ENCODE data around the gene MAN2A1.
A peak's percentile ranks its signal among the peaks of the same experiment; 100 is the strongest.
"Not testable (repeated sequence)": the region's sequence is repeated elsewhere in the genome, so short reads cannot be mapped to it uniquely, and the experiment has no call there.

Gene MAN2A1

DNA sequence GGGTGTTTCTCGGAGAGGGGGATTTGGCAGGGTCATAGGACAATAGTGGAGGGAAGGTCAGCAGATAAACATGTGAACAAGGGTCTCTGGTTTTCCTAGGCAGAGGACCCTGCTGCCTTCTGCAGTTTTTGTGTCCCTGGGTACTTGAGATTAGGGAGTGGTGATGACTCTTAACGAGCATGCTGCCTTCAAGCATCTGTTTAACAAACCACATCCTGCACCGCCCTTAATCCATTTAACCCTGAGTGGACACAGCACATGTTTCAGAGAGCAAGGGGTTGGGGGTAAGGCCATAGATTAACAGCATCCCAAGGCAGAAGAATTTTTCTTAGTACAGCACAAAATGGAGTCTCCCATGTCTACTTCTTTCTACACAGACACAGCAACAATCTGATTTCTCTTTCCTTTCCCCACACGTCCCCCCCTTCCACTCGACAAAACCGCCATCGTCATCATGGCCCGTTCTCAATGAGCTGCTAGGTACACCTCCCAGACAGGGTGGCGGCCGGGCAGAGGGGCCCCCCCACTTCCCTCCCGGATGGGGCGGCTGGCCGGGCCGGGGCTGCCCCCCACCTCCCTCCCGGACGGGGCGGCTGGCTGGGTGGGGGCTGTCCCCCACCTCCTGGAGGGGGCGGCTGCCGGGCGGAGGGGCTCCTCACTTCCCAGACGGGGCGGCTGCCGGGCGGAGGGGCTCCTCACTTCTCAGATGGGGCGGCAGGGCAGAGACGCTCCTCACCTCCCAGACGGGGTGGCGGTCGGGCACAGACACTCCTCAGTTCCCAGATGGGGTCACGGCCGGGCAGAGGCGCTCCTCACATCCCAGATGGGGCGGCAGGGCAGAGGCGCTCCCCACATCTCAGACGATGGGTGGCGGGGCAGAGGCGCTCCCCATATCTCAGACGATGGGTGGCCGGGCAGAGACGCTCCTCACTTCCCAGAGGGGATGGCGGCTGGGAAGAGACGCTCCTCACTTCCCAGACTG lies 142.8 kb downstream of the MAN2A1 start:
- DNase-seq = not testable (repeated sequence)

DNA sequence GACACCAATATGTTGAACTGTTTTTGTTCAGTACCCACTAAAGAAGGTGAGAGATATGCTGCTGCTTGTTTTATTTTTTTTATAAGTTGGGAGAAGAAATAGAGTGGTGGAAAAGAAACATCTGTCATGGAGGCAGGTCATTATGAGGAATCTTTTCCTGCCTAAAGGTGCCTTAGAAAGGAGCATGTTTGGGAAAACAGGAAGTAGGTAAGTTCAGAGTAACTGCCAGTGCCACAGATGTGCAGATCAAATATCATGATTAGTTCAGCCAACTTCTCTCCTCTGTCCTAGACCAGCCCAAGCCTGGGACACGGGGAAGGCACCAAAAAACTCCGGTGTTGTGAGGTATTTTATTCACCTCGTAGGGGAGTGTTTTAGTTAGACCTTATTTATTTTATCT lies 144.2 kb downstream of the MAN2A1 start:
- no peak for DNase-seq

DNA sequence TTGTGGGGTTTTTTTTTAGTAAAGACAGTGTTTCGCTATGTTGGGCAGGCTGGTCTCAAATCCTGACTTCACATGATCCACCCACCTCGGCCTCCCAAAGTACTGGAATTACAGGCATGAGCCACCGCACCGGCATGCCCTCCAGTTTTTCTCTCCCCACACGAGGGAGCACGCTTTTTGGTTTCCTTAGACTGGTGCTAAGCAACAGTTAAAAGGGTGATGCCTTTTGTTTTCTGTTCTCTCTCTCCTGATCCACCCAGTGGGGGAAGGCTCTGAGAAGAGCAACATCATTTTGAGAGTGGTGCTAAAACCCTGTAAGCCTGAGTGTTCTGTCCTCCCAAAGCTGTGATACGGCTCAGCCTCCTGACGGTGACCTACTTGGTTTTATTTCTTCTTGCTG lies 146.6 kb downstream of the MAN2A1 start:
- no peak for DNase-seq

DNA sequence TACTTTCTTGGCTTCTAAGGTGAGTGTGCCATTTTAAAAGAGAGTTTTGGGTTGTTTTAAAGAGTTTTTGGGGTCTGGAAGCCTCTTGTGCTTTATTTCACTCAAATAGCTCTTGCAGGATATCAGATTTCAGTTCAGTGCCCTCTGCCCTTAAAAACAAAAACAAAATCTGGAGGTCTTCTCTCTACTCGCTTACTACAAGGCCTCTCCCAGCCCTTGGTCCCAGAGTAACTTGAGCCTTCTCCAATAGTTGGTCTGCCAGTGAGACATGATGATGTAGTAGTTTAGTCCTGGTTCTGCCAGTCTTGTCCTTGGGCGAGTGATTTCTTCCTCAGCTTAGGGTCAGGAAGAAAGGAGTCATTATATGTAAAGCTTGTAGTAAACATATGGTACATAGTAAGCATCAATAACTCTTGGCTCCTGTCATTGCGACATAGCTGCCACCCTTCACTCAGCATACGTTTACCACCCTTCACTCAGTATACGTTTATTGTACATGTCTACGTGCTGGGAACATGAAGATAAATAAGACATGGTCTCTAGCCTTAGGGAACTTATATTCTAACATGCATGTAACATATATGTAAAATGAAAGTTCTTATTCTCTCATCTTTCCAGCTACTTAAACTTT lies 147.6 kb downstream of the MAN2A1 start:
- peak; percentile 1 for DNase-seq

DNA sequence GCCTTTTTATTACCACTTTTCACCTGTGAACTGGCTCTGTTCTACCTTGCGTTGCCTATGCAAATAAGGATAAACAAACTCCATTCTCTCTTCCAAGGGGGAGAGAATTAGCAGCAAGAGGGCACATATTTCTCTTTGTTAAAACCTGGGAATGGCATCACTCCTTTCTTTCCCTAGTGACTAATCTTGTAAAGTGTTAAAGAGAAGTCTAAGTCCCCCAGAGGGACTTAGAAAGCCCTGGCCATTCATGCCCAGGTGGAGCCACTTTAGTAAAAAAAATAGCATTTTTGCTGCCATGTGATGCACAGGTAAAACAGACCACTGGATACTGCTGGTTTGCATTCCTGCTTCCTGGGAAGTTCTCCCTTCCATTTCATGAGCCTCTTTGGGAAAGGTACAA lies 148.4 kb downstream of the MAN2A1 start:
- DNase-seq = no peak

DNA sequence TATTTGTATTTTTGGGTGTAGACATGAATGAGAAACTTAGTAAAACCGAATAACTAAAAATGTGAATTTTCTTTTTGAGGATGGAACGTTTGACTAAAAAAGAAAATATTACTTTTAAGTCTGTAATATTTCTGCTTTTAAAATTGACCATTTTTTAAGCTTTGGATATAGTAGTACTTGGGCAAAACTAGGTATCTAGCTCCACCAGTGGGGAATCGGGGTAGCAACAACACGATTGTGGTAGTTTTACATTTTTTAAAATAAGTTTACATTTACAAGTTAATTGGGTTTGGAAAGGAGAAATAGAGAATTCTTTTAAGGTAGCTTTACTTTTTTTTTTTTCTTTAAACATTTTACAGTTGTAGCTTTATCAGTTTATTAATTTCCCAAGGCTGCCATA lies 154.4 kb downstream of the MAN2A1 start:
- DNase-seq = no peak

DNA sequence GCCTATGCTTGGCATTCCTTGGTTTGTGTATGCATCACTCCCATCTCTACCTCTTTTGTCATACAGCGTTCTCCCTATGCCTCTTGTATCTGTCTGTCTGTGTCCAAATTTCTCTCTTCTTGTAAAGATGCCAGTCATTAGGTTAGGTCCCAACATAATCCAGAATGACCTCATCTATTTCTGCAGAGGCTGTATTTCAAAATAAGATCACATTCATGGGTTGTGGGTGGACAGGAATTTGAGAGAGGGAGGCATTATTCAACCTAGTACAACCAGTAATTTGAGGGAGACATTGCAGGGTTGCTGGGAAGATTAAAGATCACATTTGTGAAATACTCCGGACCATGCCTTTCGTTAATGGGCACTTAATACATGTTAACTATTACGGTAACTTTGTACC lies 155.0 kb downstream of the MAN2A1 start:
- no peak for DNase-seq

DNA sequence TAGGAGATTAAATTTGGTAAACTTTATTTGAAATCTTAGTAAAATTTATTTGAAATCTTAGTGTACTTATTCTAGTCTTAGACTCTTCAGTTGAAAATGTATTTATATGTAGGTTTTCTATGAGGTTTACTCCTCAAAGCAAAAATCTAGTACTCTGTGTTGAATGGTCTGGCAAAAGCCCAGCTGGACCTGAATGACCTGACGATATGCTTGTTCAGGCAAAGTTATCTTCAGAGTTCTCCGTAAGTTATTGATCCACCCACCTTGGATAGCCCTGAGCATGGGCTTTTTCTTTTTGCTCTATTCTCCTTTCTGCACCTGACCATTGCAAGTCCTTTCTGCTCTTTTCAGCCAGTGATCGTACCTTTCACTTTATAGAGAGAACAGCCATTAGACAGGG lies 158.4 kb downstream of the MAN2A1 start:
- DNase-seq = no peak

DNA sequence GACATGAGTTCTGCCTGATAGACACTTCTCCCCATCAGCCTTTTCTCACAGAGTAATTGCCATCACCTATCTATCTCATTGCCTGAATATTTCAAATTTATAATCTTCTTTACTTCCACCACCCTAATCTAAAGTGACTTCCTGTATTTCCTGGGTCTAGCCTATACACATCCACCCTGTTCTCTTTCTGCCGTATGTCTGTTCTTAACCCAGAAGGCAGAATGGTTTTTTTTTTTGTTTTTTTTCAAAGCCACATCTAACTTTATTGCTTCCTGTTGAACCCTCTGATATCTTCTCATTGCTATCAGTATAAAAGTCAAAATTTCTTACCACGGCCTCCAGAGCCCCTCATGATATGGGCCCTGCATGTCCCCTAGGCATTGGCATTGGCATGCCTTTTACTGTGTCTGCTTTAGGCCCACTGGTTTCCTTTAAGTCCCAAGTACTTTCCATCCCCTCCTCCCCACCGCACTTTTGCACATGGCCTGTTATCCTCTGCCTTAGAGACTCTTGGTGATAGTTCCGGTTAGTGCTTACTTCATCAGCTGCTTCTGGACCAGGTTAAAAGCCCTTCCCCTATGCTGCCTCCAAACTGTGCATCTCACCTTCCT lies 159.9 kb downstream of the MAN2A1 start:
- DNase-seq = no peak

DNA sequence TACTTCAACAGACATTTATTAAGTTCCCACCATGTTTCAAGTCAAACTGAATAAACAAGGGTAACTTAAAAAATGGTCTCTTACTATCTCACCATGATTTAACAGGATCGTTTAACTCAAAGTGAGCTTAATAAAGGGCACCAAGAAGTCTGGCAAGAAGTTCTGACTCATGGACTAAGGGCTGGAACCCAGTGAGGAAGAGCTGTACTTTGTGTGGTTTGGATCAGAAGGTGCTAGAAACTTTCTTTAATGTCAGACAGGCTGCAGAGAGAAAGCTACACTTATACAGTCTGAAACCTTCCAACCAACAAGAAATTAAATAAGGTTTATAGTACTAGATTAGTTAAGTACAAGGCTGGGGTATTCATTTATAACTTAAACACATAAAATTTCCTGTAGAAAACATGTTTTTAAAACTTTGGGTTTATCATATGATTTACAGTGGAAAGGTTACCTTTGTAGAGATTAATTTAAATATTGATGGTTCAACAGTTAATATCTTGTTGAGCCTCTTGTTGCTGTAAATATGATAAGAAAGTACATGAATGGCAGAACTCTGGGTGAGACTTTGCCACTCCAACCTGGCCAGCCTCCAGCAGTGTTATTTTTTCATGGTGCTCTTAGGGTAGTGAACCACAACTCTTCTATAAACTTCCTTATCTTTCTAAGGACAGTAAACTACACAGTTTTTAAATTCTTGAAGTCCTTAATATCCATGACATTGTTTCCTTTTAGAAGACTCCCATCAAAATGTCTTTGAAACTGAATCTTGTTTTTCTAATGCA lies 162.8 kb downstream of the MAN2A1 start:
- DNase-seq = no peak

DNA sequence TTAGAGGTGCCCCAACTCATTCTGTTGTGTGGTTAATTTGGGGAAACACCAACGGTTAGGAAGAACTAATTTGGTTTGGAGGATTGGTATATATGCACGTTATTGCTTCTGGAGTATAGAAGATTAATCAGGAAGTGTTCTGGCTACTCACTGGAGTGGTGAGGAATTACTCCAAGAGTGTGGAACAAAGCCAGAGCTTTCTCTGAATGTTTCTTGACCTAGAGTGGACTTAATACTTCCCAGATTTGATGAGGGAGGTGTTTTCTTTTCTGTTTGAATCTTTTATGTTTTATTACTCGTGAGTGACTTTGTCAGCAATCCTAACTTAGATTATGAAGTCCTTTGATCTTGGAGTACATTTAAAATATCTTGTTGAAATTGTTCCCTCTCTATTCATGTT lies 163.7 kb downstream of the MAN2A1 start:
- no peak for DNase-seq

DNA sequence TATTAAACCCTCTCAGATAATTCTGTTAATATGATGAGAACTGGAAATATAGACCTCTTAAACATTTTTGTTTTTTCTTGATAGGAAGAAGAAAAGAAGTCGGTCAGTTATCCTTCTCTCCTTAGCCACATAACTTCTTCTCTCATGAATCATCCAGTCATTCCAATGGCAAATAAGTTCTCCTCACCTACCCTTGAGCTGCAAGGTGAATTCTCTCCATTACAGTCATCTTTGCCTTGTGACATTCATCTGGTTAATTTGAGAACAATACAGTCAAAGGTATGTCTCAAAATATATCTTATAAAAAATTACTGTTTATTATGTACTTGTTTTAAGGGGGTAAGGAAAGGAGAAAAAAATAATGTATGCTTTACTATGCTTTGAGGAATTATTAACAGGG lies 165.3 kb downstream of the MAN2A1 start:
- DNase-seq = no peak

DNA sequence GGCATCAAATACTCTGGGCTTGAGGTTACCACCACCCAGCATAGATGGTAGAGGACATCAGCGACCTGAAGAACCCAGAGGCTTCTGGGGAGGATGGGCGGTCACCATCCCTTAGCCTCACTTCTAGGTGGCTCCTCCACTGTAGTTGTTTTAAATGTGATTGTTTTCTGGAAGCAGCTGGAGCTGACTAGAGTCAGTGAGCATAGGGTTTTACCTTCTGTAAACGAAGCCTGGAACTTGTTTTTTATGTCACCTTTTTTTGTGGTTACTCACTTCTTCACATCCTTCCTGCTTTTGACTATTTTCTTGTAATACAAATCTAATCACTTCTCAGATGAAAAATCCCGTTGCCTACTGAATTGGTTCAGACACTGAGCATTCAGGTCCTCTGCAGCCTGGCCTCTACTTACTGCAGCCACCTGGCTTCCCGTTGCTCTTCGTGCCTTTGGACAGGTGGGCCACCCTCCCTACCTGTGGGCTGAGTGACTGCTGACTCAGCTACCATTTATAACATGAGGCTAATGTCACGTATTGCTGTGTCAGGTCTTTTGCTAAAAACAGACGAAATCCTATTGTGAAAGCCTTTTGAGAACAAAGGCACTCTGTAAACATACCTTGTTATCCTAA lies 167.8 kb downstream of the MAN2A1 start:
- DNase-seq = no peak

DNA sequence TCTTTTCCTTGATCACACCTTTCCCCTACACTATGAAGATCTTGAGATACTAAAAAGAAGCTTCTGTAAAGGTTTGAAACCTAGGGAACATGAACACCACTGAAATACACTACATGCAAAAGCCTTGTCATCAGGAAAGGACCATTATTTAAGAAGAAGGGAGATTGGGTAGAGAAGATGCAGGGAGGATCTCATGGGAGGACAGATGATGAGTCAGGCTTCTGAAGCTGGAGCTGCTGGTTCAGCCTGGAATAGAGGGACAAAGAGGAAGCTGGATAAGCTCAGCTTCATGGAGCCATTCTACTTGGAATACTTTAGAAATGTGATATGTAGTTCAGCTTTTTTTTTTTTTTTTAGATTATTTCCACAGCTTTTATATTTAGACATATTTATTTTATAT lies 169.8 kb downstream of the MAN2A1 start:
- no peak for DNase-seq

DNA sequence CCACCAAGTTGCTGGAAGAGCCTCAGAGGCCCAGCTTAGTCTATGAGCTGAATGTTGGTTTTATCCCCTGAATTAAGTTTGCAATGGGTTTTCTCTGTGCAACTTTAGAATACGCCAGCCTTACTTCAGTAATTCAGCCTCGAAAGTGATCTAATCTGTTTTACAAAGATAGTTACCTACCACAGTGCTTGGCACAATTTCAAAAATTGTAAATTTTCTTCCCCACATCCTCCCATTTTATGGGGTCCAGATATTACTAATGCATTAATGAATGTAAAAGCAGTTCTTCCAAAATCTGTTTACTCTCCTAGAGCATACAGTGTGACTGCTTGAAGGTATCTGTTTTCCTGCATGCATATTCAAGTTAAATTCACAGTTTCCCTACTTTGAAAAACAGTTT lies 172.6 kb downstream of the MAN2A1 start:
- DNase-seq = no peak

DNA sequence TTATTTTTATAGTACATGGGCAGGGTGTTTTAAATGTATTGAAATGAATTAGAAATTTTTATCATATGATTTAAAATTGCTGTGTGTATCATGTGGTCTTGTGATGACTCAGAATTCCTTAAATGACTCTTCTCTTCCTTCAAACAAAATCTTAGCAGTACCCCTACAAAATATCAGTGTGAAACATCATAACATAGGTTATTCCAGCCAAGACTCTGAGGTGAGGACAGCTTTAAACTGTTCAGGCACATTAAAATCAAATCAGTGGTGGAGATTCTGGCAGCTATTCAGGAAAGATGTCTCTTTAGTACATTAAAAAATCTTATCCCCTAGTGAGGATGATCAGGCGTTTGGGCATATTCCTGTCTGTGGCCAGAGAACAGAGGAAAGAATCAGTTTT lies 174.0 kb downstream of the MAN2A1 start:
- DNase-seq = no peak

DNA sequence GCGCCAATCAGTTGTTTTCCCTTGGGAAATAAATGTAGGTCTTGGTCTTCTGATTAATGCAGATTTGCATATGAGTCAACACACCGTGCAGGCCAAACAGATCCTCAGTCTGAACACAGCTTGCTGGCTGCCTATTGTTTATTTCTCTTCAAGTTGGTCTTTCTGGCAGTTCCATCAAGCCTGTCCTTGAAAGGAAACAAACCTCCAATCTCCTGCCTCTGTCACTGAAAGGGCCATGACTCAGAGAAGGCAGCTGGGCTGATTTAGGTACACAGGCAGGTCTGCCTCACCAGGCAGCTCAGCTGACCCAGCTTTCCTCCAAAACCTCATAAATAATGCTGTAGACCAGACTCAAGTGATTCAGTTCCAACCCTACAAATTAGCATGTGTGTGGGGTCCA lies 175.9 kb downstream of the MAN2A1 start:
- DNase-seq = no peak

DNA sequence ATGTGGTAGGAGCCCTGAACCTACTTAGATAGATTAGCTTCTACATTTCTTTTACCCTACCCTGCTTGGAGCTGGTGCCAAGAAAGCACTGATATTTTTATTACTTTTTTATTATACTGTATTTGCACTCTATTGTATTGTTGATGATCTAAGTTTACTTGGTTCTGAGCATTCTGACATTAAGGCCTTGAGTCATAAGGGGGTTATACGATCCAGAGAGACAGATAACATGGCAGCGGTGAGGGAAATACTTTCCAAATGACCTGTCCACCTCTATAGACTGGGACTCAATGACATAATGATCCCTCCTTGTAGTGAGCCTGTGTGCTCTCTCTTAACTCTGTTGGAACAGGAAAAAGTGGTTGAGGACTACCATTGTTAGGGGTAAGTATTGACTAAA lies 176.3 kb downstream of the MAN2A1 start:
- no peak for DNase-seq

DNA sequence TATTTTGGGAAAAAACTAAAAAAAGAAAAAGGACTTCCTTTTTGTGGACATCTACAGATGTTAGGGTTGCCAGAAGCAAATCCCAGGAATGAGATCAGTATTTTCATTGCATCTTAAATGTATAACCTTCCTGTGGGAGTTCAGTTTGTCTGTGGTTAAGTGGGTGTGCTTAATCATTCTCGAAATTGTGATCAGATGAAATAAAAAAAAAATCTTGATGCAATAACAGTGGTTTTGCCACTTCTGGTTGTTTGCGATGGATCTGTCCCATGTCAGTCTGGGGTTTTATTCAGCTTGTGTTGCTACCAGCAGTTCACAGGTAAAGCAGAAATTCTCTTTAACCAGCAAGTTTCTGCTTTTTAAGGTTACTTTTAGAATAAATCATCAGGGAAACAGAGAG lies 179.0 kb downstream of the MAN2A1 start:
- no peak for DNase-seq

DNA sequence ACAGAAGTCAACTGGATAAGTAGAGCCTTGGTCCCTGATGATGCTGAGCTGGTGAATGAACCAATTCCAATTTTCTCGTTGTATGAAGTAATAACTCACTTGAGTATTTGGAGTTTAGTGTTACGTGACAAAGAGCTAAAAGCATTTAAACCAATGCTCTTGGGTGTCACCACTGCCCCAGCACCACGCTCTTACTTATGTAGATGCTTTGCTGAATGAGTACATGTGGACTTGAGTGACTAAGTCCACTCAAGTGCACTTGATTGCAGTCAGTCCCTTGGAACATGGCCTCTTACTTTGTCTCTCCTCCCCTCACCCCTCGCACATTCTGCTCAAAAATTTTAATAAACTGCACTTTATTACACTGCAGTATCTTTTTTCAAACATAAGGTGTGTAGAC lies 184.0 kb downstream of the MAN2A1 start:
- no peak for DNase-seq

DNA sequence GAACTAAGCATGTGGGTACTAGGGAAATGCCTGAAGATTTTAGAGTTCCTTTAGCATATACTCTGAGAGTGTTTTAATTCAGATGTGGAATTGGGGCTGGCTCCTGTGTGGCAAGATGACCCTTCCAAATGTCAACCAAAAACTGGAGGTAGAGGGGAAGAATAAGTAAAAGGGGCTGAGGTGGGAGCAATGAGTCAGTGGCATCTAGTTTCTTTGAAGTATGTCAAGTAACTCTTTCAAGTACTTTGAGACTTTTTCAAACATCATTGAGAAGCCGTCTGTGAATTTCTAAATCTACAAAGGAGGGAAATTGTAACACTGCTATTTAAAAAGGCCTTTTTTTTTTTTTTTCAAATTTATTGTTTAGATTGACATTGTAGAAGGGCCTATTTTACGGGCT lies 184.4 kb downstream of the MAN2A1 start:
- no peak for DNase-seq

DNA sequence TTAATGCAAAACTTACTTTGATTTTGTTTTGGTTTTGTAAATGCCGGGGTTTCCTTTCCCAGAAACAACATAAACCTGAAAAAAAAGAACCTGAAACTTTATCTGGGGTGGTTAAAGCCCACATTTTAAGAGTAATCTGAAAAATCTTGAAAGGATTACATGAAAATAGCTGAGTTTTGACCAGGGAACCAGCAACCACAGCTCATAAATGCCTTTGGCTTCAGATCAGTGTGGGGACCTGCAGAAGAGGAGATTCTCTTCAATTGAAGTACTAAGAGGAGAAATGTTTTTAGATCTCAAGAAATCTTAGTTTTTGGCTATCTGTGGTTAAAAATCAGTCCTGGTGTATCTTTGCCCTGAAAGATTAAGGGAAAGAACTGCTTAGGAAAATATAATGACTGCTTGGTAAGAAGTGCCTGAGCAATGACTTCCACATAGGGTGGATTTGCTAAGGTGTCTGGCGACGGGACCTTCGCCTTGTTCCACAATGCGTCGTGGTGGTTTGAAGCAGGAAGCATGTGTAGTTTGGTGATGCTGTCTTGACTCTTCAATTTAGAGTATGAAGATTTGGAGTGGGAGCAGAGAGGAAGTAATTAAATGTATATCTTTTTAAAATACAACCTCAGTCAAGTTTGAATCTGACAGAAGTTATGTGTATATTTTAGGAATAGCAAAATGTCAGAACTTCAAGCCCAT lies 186.5 kb downstream of the MAN2A1 start:
- no peak for DNase-seq
